Mesothelial cell of epicardium (in vitro differentiated cells): ENCODE results near the gene SH3GL3. TPM values are rescaled to one million over a fixed set of nuclear protein-coding genes. Genes with fewer than 3 reads are reported as not detected.

Source experiments
- DNase-seq, 2 experiments: peaks; one replicate each; pipeline ENCODE4 v3.0.0; 2021; ENCODE audit warnings: low spot score in 2 of 2; ENCODE audit not compliant: unreplicated experiment in 2 of 2
- H3K27ac Mint-ChIP-seq: 2 replicates; pipeline ENCODE4 v1.8.0; 2021; ENCODE audit warnings: mixed read lengths
- H3K27me3 Mint-ChIP-seq: 2 replicates; pipeline ENCODE4 v1.8.0; 2021; ENCODE audit warnings: low read depth, mixed read lengths
- H3K36me3 Mint-ChIP-seq: 2 replicates; pipeline ENCODE4 v1.8.0; 2021; ENCODE audit warnings: mixed read lengths
- H3K4me1 Mint-ChIP-seq: 2 replicates; pipeline ENCODE4 v1.8.0; 2021; ENCODE audit warnings: mixed read lengths
- H3K4me3 Mint-ChIP-seq: 2 replicates; pipeline ENCODE4 v1.8.0; 2021; ENCODE audit warnings: mild to moderate bottlenecking, moderate library complexity, mixed read lengths
- H3K9me3 Mint-ChIP-seq: 2 replicates; pipeline ENCODE4 v1.8.0; 2021; ENCODE audit warnings: mixed read lengths
- CTCF ChIP-seq: fragments of 200-600 bp; sonication (generic); IDR thresholded peaks from one replicate; pipeline ENCODE4 v1.5.0; 2021; ENCODE audit warnings: antibody characterized with exemption; ENCODE audit not compliant: unreplicated experiment
- total RNA-seq: library from RNA; stranded (reverse); gene quantifications from 3 replicates; pipeline ENCODE4 v1.2.1, GENCODE V29; 2021

The SH3GL3 gene
- total RNA-seq, 1 donor from 2014 or later = 6.1 TPM

DNA sequence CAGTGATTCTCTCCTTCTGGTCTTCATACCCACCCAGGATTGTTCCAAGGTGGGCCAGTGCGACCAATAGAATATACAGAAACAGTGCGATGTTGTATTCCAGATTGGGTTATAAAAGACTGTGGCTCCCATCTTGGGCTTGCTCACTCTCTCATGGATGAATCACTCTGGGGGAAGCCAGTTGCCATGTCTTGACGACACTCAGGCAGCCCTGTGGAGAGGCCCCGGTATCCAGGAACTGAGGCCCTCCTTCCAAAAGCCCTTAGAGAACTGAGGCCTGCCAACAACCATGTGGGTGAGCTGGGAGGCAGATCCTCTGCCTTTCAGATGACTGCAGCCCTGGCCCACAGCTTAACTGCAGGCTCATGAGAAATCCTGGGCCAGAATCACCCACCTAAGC lies 57.2 kb downstream of the SH3GL3 start:
- DNase-seq = no peak
- H3K4me1 Mint-ChIP-seq = no peaks in the 10 kb centered on the region
- H3K9me3 Mint-ChIP-seq = no peaks in the 10 kb centered on the region
- H3K4me3 Mint-ChIP-seq = no peak overlapping the region
- TF ChIP-seq CTCF = no peak
- no peaks in the 10 kb centered on the region for H3K27me3 Mint-ChIP-seq
- H3K27ac Mint-ChIP-seq = no peak overlapping the region
- no peaks in the 10 kb centered on the region for H3K36me3 Mint-ChIP-seq

- no peaks in the 10 kb centered on the region for H3K36me3 Mint-ChIP-seq
- TF ChIP-seq CTCF = no peak
- H3K9me3 Mint-ChIP-seq = no peaks in the 10 kb centered on the region
- no peak overlapping the region for H3K27ac Mint-ChIP-seq
- DNase-seq = no peak
- no peaks in the 10 kb centered on the region for H3K4me1 Mint-ChIP-seq
- no peak overlapping the region for H3K4me3 Mint-ChIP-seq
- no peaks in the 10 kb centered on the region for H3K27me3 Mint-ChIP-seq
Measured at GRCh38 chr15:83510001-83510400, 62.9 kb downstream of the SH3GL3 start.

GRCh38 chr15:83512459-83512858 lies 65.3 kb downstream of the SH3GL3 start:
- no peaks in the 10 kb centered on the region for H3K27me3 Mint-ChIP-seq
- H3K9me3 Mint-ChIP-seq = no peaks in the 10 kb centered on the region
- no peak overlapping the region for H3K27ac Mint-ChIP-seq
- DNase-seq = no peak
- no peak overlapping the region for H3K4me3 Mint-ChIP-seq
- H3K4me1 Mint-ChIP-seq = peaks cover 2% of the 10 kb centered on the region
- no peak for TF ChIP-seq CTCF
- no peaks in the 10 kb centered on the region for H3K36me3 Mint-ChIP-seq

GRCh38 chr15:83514584-83514983 lies 67.4 kb downstream of the SH3GL3 start:
- H3K27ac Mint-ChIP-seq = no peak overlapping the region
- H3K27me3 Mint-ChIP-seq = no peaks in the 10 kb centered on the region
- H3K4me3 Mint-ChIP-seq = no peak overlapping the region
- no peak for DNase-seq
- no peaks in the 10 kb centered on the region for H3K36me3 Mint-ChIP-seq
- H3K9me3 Mint-ChIP-seq = peaks cover 11% of the 10 kb centered on the region
- peaks cover 2% of the 10 kb centered on the region for H3K4me1 Mint-ChIP-seq
- TF ChIP-seq CTCF = no peak

DNA sequence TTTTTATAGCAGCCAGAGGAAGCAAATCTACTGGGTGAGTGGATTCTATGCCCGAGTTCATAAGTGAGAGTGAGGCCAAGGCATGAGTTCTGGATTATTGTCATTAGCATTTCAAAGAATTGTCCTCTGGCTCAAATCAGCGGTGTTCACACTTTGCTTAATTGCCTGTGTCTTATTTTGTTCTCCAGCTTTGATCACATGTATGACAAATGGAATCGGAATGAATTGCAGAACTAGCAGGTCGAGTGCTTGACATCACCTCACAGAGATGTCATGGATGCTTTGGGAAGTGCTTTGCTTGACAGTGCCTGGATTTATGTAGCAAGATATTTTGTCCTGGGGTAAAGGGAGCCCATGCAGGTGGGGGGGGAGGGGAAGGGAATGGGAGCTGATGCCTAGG lies 68.0 kb downstream of the SH3GL3 start:
- no peak for TF ChIP-seq CTCF
- DNase-seq = no peak
- Mint-ChIP-seq H3K9me3 (peaks cover 12% of the 10 kb centered on the region), H3K4me1 (peaks cover 2% of the 10 kb centered on the region), H3K4me3 (no peak overlapping the region), H3K36me3 (no peaks in the 10 kb centered on the region), H3K27ac (no peak overlapping the region), H3K27me3 (no peaks in the 10 kb centered on the region)

- H3K27ac Mint-ChIP-seq = no peak overlapping the region
- DNase-seq = no peak
- no peak overlapping the region for H3K4me3 Mint-ChIP-seq
- peaks cover 2% of the 10 kb centered on the region for H3K27me3 Mint-ChIP-seq
- peaks cover 12% of the 10 kb centered on the region for H3K9me3 Mint-ChIP-seq
- H3K36me3 Mint-ChIP-seq = no peaks in the 10 kb centered on the region
- no peak for TF ChIP-seq CTCF
- peaks cover 2% of the 10 kb centered on the region for H3K4me1 Mint-ChIP-seq
Measured at GRCh38 chr15:83516935-83517334, 69.8 kb downstream of the SH3GL3 start.
